Loucy (cell line): ENCODE data around the gene SMARCD3.
A peak's percentile ranks its signal among the peaks of the same experiment; 100 is the strongest.

ENCODE experiments used
- H2AFZ ChIP-seq: fragments of 200-600 bp; sonication (generic); 2 replicates; pipeline ENCODE4 v1.6.0; 2016; ENCODE audit warnings: antibody characterized with exemption, mild to moderate bottlenecking, low read length, moderate library complexity
- H3F3A ChIP-seq: fragments of 200-600 bp; 2 replicates; pipeline ENCODE4 v1.6.0; 2016; ENCODE audit warnings: antibody characterized with exemption, low read depth, mild to moderate bottlenecking
- H3K27me3 ChIP-seq: fragments of 200-600 bp; sonication (generic); 2 replicates; pipeline ENCODE4 v1.6.1; 2014; ENCODE audit warnings: low read length, mild to moderate bottlenecking; ENCODE audit not compliant: insufficient read depth, poor library complexity, severe bottlenecking
- H3K36me3 ChIP-seq: fragments of 200-600 bp; sonication (generic); 2 replicates; pipeline ENCODE4 v1.6.1; 2016; ENCODE audit warnings: low read length; ENCODE audit not compliant: insufficient read depth
- H3K4me1 ChIP-seq: fragments of 200-600 bp; sonication (generic); 2 replicates; pipeline ENCODE4 v1.5.1; 2014; ENCODE audit warnings: low read length, mild to moderate bottlenecking; ENCODE audit not compliant: insufficient read depth, poor library complexity, severe bottlenecking
- H3K4me2 ChIP-seq: fragments of 200-600 bp; sonication (generic); 2 replicates; pipeline ENCODE4 v1.6.0; 2014; ENCODE audit warnings: antibody characterized with exemption, low read length, low read depth, mild to moderate bottlenecking; ENCODE audit not compliant: poor library complexity, severe bottlenecking
- H3K4me3 ChIP-seq: fragments of 200-600 bp; sonication (generic); 2 replicates; pipeline ENCODE4 v1.5.1; 2014; ENCODE audit warnings: low read length, mild to moderate bottlenecking, mixed read lengths; ENCODE audit not compliant: poor library complexity, severe bottlenecking
- H3K79me2 ChIP-seq: fragments of 200-600 bp; sonication (generic); 2 replicates; pipeline ENCODE4 v1.6.1; 2014; ENCODE audit warnings: low read length; ENCODE audit not compliant: insufficient read depth
- H3K9ac ChIP-seq: fragments of 200-600 bp; sonication (generic); 2 replicates; pipeline ENCODE4 v1.6.0; 2014; ENCODE audit warnings: mild to moderate bottlenecking, low read depth, low read length, moderate library complexity; ENCODE audit not compliant: poor library complexity, severe bottlenecking
- H3K9me2 ChIP-seq: fragments of 200-600 bp; sonication (generic); replicated peaks from 2 replicates; pipeline ENCODE4 v1.6.1; 2016; ENCODE audit warnings: low read depth, low read length, mixed read lengths
- H3K9me3 ChIP-seq: fragments of 200-600 bp; sonication (generic); 2 replicates; pipeline ENCODE4 v1.6.1; 2014; ENCODE audit warnings: mild to moderate bottlenecking, antibody characterized with exemption, low read length, low read depth; ENCODE audit not compliant: insufficient read depth
- H4K20me1 ChIP-seq: fragments of 200-600 bp; sonication (generic); 2 replicates; pipeline ENCODE4 v1.6.0; 2014; ENCODE audit warnings: antibody characterized with exemption, low read length, mild to moderate bottlenecking; ENCODE audit not compliant: insufficient read depth, poor library complexity, severe bottlenecking
- EZH2phosphoT487 ChIP-seq: fragments of 200-600 bp; IDR thresholded peaks from 2 replicates; pipeline ENCODE4 v1.6.1; 2018; ENCODE audit warnings: antibody characterized with exemption, mild to moderate bottlenecking, moderate library complexity, borderline replicate concordance
- TF ChIP-seq, protein P1 (sequence below): fragments of 200-600 bp; sonication (generic); conservative IDR thresholded peaks from 2 replicates; pipeline ENCODE4 v1.5.1; 2014; ENCODE audit warnings: mild to moderate bottlenecking, antibody characterized with exemption, low read length

The SMARCD3 gene

DNA sequence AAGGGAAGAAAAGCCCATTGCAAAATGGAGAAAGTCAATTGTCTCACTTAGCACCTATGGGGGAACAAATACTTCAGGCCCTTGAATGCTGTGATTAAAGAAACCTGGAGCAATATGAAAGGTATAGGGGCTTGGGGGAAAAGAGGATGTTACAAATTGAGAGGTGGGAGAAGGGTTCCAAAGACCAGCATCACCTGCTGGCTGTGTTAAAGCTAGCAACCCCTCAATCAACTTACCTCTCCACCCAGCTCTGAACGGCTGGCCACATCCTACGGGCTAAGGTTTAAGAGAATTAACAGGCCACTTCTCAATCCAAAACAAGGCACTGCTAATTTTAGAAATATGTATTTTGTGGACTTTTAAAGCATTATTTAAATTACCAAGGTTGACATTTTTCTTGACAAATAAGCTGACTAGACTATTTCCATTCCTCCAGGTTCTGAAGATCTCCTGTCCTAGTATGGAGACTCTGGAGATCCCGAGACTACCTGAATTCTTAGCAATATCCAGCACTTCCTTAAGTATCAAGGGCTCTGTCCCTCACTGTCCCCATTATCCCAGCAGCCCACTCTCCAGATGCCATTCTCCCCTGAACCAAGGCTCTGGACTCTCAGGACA lies 37.2 kb downstream of the SMARCD3 start:
- no peaks in the 10 kb centered on the region for H3K9me3 ChIP-seq
- H3K79me2 ChIP-seq, result no peaks in the 10 kb centered on the region
- H3K4me3 ChIP-seq, result no peak overlapping the region
- H3K4me1 ChIP-seq, result peaks cover 37% of the 10 kb centered on the region
- no peak overlapping the region for H3K9ac ChIP-seq
- no peak overlapping the region for H2AFZ ChIP-seq
- no peaks in the 10 kb centered on the region for H3K27me3 ChIP-seq
- H3K36me3 ChIP-seq, result peaks cover 31% of the 10 kb centered on the region; the same call in 1 of the 2 replicates
- no peaks in the 10 kb centered on the region for H4K20me1 ChIP-seq
- no peak overlapping the region for H3K4me2 ChIP-seq
- TF ChIP-seq EZH2phosphoT487, result no peak
- TF ChIP-seq, protein P1, sequence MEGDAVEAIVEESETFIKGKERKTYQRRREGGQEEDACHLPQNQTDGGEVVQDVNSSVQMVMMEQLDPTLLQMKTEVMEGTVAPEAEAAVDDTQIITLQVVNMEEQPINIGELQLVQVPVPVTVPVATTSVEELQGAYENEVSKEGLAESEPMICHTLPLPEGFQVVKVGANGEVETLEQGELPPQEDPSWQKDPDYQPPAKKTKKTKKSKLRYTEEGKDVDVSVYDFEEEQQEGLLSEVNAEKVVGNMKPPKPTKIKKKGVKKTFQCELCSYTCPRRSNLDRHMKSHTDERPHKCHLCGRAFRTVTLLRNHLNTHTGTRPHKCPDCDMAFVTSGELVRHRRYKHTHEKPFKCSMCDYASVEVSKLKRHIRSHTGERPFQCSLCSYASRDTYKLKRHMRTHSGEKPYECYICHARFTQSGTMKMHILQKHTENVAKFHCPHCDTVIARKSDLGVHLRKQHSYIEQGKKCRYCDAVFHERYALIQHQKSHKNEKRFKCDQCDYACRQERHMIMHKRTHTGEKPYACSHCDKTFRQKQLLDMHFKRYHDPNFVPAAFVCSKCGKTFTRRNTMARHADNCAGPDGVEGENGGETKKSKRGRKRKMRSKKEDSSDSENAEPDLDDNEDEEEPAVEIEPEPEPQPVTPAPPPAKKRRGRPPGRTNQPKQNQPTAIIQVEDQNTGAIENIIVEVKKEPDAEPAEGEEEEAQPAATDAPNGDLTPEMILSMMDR, result 0 out of 2 replicates have a peak, but pooled peaks have one; percentile 24
- H3F3A ChIP-seq, result 0 out of 2 replicates have a peak, but pooled peaks cover 7% of the 10 kb centered on the region
- no peaks in the 10 kb centered on the region for H3K9me2 ChIP-seq

- Histone ChIP-seq H3K4me3 (no peak within 1 kb of the TSS), H2AFZ (no peak within 1 kb of the TSS), H3F3A (0 out of 2 replicates have a peak, but pooled peaks cover 7% of the 10 kb centered on the region), H4K20me1 (no peaks in the 10 kb centered on the region), H3K4me2 (no peak within 1 kb of the TSS), H3K9ac (peak within 1 kb of the TSS; percentile 20), H3K27me3 (no peaks in the 10 kb centered on the region), H3K9me2 (no peaks in the 10 kb centered on the region), H3K36me3 (peaks cover 22% of the 10 kb centered on the region; the same call in 1 of the 2 replicates), H3K4me1 (peaks cover 46% of the 10 kb centered on the region), H3K9me3 (no peaks in the 10 kb centered on the region), H3K79me2 (no peaks in the 10 kb centered on the region)
- TF ChIP-seq EZH2phosphoT487, result no peak
- TF ChIP-seq, protein P1, result no peak
Observed at GRCh38 chr7:151210087-151210854, 38.2 kb downstream of the SMARCD3 start, which contains the start of gene H2BK1. H2BK1 (minus strand) TSS chr7:151210488; CDS start chr7:151210318, 170 bp downstream.

- H3K36me3 ChIP-seq, result peaks cover 15% of the 10 kb centered on the region; the same call in 1 of the 2 replicates
- H2AFZ ChIP-seq, result no peak overlapping the region
- H3K4me3 ChIP-seq, result no peak overlapping the region
- H4K20me1 ChIP-seq, result no peaks in the 10 kb centered on the region
- H3K9ac ChIP-seq, result no peak overlapping the region
- no peaks in the 10 kb centered on the region for H3K79me2 ChIP-seq
- no peaks in the 10 kb centered on the region for H3K9me3 ChIP-seq
- TF ChIP-seq, protein P1, result no peak
- TF ChIP-seq EZH2phosphoT487, result no peak
- H3K4me1 ChIP-seq, result peaks cover 48% of the 10 kb centered on the region
- H3K9me2 ChIP-seq, result no peaks in the 10 kb centered on the region
- no peak overlapping the region for H3K4me2 ChIP-seq
- H3K27me3 ChIP-seq, result no peaks in the 10 kb centered on the region
- H3F3A ChIP-seq, result 0 out of 2 replicates have a peak, but pooled peaks cover 7% of the 10 kb centered on the region
Observed at GRCh38 chr7:151209588-151209987, 38.9 kb downstream of the SMARCD3 start.
